Measurements from ENCODE around the gene SLC4A7.
"Not testable (repeated sequence)": the region's sequence is repeated elsewhere in the genome, so short reads cannot be mapped to it uniquely, and the experiment has no call there.

The SLC4A7 gene

DNA sequence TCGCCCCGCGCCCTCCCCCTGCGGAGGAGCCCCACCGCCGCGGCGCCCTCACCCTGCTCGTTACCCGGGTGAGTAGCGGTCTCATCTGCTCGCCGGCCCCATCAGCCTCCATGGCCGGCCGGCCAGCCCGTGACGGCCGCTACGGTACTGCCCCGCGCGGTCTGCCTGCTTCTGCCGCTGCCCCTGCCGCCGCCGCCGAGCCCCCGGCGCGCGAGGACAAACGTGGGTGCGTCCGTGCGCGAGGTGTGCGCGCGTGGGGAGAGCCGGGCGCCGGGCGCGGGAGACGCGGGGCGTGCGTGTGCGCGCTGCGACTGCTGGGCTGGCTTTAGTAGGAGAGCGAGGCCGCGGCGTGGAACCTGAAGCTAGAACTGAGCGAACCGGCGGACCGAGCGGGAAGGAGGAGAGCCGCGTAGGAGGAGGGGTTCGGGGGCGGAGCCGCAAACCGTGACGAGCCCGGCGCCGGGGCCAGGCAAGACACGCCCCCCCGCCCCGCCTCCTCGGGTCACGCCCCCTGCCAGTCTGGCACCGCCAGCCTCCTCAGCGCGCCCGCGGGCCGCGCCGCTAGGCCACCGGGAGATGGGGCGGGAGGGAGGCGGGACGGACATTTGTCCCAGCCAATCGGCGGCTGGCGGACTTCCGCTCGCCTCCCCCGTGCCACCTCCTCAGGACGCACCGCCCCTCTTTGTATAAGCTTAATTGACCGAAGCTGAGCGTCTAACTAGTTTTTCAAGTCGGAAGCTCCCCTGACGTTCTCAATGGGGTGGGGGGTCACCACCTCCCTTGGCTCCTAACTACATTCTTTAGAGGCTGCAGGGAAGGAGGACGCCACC, at the start of gene SLC4A7:
SLC4A7 (minus strand) TSS at position 370 of the 830 bp plus-strand sequence; CDS start at position 112, 258 bp downstream.
- peak; percentile 95 for ATAC-seq
- Mint-ChIP-seq H3K36me3 (ENCODE audit: low read depth) (peaks cover 21% of the 10 kb centered on the region), H3K27me3 (no peaks in the 10 kb centered on the region), H3K4me1 (peaks cover 36% of the 10 kb centered on the region), H3K9me3 (no peaks in the 10 kb centered on the region), H3K27ac (peak within 1 kb of the TSS; percentile 94), H3K4me3 (peak within 1 kb of the TSS; percentile 95)
- DNase-seq = peak; percentile 98

- Mint-ChIP-seq H3K9me3 (no peaks in the 10 kb centered on the region), H3K27ac (no peak overlapping the region), H3K4me1 (peaks cover 20% of the 10 kb centered on the region), H3K36me3 (ENCODE audit: low read depth) (no peaks in the 10 kb centered on the region), H3K4me3 (no peak overlapping the region), H3K27me3 (no peaks in the 10 kb centered on the region)
- DNase-seq (no peak), ATAC-seq (no peak)
Observed at GRCh38 chr3:27533261-27533607, 49.0 kb upstream of the SLC4A7 start.

GRCh38 chr3:27532426-27533260, 48.5 kb upstream of the SLC4A7 start:
- H3K4me3 Mint-ChIP-seq = no peak overlapping the region
- no peak overlapping the region for H3K27ac Mint-ChIP-seq
- no peak for DNase-seq
- H3K27me3 Mint-ChIP-seq = no peaks in the 10 kb centered on the region
- H3K36me3 Mint-ChIP-seq (ENCODE audit: low read depth) = no peaks in the 10 kb centered on the region
- H3K4me1 Mint-ChIP-seq = peaks cover 20% of the 10 kb centered on the region
- no peak for ATAC-seq
- H3K9me3 Mint-ChIP-seq = no peaks in the 10 kb centered on the region

DNA sequence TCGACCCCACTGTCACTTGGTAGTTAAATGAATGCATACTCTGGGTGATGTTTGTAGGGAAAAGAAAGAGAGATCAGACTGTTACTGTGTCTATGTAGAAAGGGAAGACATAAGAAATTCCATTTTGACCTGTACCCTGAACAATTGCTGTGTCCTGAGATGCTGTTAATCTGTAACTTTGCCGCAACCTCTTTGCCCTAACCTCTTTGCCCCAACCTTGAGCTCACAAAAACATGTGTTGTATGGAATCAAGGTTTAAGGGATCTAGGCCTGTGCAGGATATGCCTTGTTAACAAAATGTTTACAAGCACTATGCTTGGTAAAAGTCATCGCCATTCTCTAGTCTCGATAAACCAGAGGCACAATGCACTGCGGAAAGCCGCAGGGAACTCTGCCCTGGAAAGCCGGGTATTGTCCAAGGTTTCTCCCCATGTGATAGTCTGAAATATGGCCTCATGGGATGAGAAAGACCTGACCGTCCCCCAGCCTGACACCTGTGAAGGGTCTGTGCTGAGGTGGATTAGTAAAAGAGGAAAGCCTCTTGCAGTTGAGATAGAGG, 47.1 kb upstream of the SLC4A7 start:
- not testable (repeated sequence) for H3K27ac Mint-ChIP-seq; H3K4me3 Mint-ChIP-seq; H3K9me3 Mint-ChIP-seq; H3K36me3 Mint-ChIP-seq (ENCODE audit: low read depth); DNase-seq; H3K27me3 Mint-ChIP-seq; ATAC-seq
- H3K4me1 Mint-ChIP-seq = peaks cover 20% of the 10 kb centered on the region

DNA sequence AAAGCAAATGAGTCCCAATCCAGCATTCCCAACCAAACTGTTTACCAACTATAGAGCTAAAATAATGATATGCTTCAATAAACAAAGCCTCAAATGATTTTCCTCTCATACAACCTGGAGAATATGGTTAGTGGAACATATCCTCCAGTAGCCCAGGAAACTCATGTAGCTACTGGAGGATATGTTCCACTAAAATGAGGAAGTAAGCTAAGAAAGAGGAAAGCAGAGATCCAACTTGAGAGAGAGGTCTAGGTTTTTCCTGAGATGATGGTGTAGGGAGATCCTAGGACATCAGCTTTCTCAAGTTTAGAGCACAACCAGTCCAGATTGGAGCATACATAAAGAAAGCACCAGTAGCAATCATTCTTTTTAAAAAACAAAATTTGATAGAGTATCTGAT, 44.6 kb upstream of the SLC4A7 start:
- Mint-ChIP-seq H3K4me1 (peaks cover 7% of the 10 kb centered on the region), H3K9me3 (no peaks in the 10 kb centered on the region), H3K4me3 (no peak overlapping the region), H3K27me3 (no peaks in the 10 kb centered on the region), H3K36me3 (ENCODE audit: low read depth) (no peaks in the 10 kb centered on the region), H3K27ac (no peak overlapping the region)
- ATAC-seq = no peak
- no peak for DNase-seq

GRCh38 chr3:27526614-27527315, 42.6 kb upstream of the SLC4A7 start:
- H3K4me1 Mint-ChIP-seq = no peaks in the 10 kb centered on the region
- no peaks in the 10 kb centered on the region for H3K27me3 Mint-ChIP-seq
- no peak overlapping the region for H3K27ac Mint-ChIP-seq
- DNase-seq (no peak), ATAC-seq (no peak)
- H3K4me3 Mint-ChIP-seq = no peak overlapping the region
- no peaks in the 10 kb centered on the region for H3K36me3 Mint-ChIP-seq (ENCODE audit: low read depth)
- no peaks in the 10 kb centered on the region for H3K9me3 Mint-ChIP-seq

DNA sequence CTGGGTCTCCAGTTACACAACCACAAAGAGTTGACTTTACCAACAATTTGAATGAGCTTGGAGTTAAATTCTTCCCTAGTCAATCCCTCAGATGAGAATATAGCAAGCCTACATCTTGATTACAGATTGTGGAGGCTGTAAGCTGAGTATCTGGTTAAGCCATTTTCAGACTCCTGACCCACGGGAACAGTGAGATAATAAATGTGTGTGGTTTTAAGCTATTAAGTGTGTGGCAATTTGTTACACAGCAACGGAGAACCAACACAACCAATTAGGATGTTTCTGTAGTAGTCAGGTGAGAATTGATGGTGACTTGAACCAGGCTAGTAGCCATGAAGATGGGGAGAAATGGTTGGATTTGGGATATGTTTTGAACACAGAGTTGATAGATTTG, 37.7 kb upstream of the SLC4A7 start:
- Mint-ChIP-seq H3K27me3 (no peaks in the 10 kb centered on the region), H3K4me3 (no peak overlapping the region), H3K9me3 (no peaks in the 10 kb centered on the region), H3K27ac (no peak overlapping the region), H3K4me1 (no peaks in the 10 kb centered on the region), H3K36me3 (ENCODE audit: low read depth) (no peaks in the 10 kb centered on the region)
- ATAC-seq (no peak), DNase-seq (no peak)

DNA sequence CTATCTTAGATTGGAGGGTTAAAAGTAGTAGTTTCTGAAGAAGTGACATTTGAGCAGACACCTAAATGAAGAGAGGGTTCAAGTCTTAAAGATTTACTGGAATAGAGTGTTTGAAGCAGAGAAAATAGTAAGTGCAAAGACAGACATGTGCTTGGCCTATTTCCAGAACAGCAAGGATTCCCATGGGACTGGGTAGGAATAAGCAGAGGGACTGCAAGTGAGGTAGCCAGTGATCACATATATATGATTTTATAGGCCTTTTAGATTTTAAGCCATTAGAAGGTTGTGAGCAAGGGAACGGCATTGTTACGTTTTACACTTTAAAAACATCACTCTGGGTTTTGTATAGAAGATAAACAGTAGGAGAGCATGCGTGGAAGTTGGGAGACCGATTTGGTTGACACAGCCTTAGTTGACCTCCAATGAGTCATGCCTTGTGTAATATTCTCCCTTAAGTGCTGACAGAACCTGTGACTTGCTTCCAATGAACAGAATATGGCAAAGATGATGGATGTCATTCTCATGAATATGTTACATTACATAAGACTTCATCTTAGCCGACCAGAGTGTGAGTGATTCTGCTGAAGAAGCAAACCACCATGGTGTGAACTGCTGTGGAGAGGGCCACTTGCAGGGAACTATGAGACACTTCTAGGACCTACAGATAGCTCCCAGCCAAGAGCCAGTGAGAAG, 37.1 kb upstream of the SLC4A7 start:
- Mint-ChIP-seq H3K27ac (no peak overlapping the region), H3K4me3 (no peak overlapping the region), H3K27me3 (no peaks in the 10 kb centered on the region), H3K36me3 (ENCODE audit: low read depth) (no peaks in the 10 kb centered on the region), H3K4me1 (no peaks in the 10 kb centered on the region), H3K9me3 (no peaks in the 10 kb centered on the region)
- DNase-seq (no peak), ATAC-seq (peak; percentile 15)

GRCh38 chr3:27511724-27512422, 27.7 kb upstream of the SLC4A7 start:
- Mint-ChIP-seq H3K27ac (no peak overlapping the region), H3K4me1 (no peaks in the 10 kb centered on the region), H3K36me3 (ENCODE audit: low read depth) (no peaks in the 10 kb centered on the region), H3K4me3 (no peak overlapping the region), H3K9me3 (no peaks in the 10 kb centered on the region), H3K27me3 (no peaks in the 10 kb centered on the region)
- ATAC-seq (no peak), DNase-seq (no peak)

- no peak overlapping the region for H3K4me3 Mint-ChIP-seq
- no peak overlapping the region for H3K27ac Mint-ChIP-seq
- H3K27me3 Mint-ChIP-seq = no peaks in the 10 kb centered on the region
- ATAC-seq (no peak), DNase-seq (no peak)
- no peaks in the 10 kb centered on the region for H3K36me3 Mint-ChIP-seq (ENCODE audit: low read depth)
- no peaks in the 10 kb centered on the region for H3K9me3 Mint-ChIP-seq
- H3K4me1 Mint-ChIP-seq = no peaks in the 10 kb centered on the region
Observed at GRCh38 chr3:27509376-27509775, 25.2 kb upstream of the SLC4A7 start.

DNA sequence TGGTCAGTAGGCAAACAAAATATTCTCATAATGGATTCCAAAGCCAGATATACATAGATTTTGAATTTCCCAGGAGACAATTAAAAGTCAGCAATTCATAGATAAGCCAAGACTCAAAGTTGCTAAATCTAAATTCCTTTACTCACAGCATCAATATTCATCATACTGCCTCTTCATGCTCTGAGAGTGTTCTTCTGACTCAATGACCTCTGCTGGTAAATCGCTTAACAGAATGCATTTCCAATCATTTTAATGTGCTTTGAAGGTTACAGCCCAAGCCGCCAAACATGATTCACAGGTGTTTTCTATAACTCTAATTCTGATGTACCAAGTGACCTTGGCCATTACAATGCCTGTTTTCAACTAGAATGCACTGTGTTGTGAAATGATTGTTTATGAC, 24.2 kb upstream of the SLC4A7 start:
- Mint-ChIP-seq H3K4me3 (no peak overlapping the region), H3K27me3 (no peaks in the 10 kb centered on the region), H3K4me1 (no peaks in the 10 kb centered on the region), H3K36me3 (ENCODE audit: low read depth) (no peaks in the 10 kb centered on the region), H3K9me3 (no peaks in the 10 kb centered on the region), H3K27ac (no peak overlapping the region)
- DNase-seq = no peak
- ATAC-seq = no peak

DNA sequence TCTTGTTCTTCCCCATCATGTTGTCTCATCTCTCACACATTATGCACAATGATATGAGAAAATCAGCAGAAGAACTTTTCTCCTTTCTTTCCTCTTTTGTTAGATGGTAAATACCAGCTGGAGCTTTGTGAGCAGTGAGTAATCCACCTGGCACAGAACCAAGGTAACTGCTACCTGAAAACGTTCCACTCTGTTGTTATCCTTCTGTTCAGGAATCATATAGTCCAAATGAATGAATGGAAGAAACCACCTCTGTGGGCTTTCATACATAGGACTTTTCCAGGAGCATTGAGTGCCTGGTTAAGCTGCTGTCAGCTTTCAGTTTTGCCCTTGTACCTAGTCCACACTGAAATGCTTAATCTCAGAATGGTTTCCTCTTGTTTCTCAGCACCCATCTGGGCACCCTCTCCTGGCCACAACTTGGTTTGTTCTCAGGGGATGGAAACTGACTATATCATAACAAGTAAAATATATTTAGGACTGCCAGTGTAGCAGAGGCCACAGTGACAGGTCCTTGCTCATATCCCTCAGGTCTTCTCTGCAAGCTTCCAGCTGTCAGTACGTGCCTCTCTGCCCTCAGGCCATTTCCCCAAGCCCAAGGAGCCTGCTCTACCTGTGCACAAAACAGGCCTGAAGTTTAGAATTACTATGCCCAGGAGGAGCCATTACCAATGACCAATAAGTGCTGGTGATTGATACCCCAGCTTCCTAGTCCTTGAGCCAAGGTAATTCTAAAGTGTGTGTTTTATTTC, 23.5 kb upstream of the SLC4A7 start:
- Mint-ChIP-seq H3K27ac (no peak overlapping the region), H3K4me3 (no peak overlapping the region), H3K27me3 (no peaks in the 10 kb centered on the region), H3K9me3 (no peaks in the 10 kb centered on the region), H3K36me3 (ENCODE audit: low read depth) (no peaks in the 10 kb centered on the region), H3K4me1 (no peaks in the 10 kb centered on the region)
- no peak for DNase-seq
- ATAC-seq = no peak

- DNase-seq (no peak), ATAC-seq (no peak)
- Mint-ChIP-seq H3K9me3 (no peaks in the 10 kb centered on the region), H3K27me3 (no peaks in the 10 kb centered on the region), H3K36me3 (ENCODE audit: low read depth) (no peaks in the 10 kb centered on the region), H3K4me3 (no peak overlapping the region), H3K4me1 (no peaks in the 10 kb centered on the region), H3K27ac (no peak overlapping the region)
Observed at GRCh38 chr3:27507111-27507510, 22.9 kb upstream of the SLC4A7 start.
